Brain pericyte (primary cell): Measurements from ENCODE around the gene OR7C1.
"Not testable (repeated sequence)": the region's sequence is repeated elsewhere in the genome, so short reads cannot be mapped to it uniquely, and the experiment has no call there.

Source experiments
- DNase-seq: peaks from one replicate; pipeline ENCODE4 v3.0.0-alpha.2; 2012; ENCODE audit warnings: low read depth, low spot score

OR7C1 gene

GRCh38 chr19:14767466-14767971, 67.5 kb downstream of the OR7C1 start:
- DNase-seq, result no peak

DNA sequence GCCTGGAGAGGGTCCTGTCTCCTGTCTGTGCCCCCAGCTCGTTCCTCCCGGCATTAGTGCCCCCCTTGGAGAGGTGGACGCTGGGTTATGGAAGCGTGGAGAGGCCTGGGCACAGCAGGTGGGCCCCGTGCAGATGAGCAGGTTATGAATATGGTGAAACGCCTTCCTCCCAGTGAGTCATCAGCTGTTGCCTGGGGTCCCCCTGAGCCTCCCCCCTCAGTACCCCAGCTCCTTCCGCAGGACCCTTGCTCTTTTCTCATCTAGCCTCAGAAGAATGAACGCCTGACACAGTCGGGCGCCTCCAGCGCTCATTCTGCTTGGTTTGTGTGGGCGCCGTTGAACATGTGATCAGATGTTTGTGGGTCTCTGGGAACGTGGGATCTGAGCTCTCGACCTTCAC, 69.1 kb downstream of the OR7C1 start:
- DNase-seq, result not testable (repeated sequence)

DNA sequence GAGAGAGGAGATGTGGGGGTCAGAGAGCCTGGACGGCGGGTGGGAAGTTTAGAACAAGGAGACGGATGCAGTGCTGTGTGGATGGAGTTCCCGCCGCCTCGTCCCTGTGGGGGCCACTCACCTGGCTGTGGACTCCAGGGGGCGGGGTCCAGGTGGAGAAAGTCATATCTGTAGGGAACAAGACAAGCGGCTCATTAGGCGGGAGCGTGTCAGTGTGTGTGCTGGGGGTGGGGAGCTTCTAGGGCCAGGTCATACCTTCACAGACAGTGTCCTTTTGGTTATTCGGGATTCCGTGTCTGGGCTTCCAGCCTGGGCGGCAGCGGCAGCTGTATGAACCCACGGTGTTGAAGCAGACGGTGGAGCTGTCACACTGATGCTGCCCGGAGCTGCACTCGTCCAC, 69.6 kb downstream of the OR7C1 start:
- not testable (repeated sequence) for DNase-seq

- no peak for DNase-seq
These were observed 70.6 kb downstream of the OR7C1 start for GRCh38 chr19:14764401-14764800.

DNA sequence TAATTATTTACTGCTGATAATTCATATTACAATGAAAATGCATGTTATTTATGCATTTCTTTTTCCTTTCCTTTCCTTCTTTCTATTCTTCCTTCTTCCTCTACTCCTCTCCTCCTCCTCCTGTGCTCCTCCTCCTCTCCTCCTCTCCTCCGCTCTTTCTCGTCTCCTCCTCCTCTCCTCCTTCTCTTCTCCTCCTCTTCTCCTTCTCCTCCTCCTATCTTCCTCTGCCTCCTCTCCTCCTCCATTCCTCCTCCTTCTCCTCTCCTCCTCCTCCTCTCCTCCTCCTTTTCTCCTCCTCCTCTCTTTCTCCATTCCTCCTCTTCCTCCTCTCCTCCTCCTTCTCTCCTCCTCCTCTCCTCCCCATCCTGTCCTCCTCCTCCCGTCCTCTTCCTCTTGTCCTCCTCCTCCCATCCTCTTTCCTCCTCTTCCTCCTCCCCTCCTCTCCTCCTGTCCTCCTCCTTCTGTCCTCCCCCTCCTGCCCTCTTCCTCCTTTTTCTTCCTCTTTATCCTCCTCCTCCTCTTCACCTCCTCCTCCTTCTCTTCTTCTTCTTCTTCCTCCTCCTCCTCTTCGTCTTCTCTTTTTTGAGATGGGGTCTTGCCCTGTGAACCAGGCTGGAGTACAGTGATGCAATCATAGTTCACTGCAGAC, 71.4 kb downstream of the OR7C1 start:
- DNase-seq, result no peak

GRCh38 chr19:14762111-14762510, 72.9 kb downstream of the OR7C1 start:
- no peak for DNase-seq

GRCh38 chr19:14761607-14762006, 73.4 kb downstream of the OR7C1 start:
- DNase-seq, result no peak

DNA sequence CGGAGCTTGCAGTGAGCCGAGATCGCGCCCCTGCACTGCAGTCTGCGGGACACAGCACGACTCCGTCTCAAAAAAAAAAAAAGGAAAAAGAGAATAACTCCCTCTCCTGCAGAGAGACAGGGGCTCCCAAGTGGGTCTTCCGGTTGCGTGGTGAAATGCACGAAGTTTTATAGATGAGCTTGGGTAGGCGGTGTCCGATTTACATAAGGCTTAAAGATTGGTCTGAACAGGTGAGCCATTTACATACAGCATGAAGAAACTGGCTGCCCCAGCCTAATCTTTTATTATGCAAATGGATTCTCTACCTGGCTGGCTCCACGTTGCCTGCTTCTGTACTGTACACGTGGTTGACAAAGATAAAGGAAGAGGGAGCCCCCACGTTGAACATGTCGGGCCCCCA, 76.2 kb downstream of the OR7C1 start:
- DNase-seq, result no peak

DNA sequence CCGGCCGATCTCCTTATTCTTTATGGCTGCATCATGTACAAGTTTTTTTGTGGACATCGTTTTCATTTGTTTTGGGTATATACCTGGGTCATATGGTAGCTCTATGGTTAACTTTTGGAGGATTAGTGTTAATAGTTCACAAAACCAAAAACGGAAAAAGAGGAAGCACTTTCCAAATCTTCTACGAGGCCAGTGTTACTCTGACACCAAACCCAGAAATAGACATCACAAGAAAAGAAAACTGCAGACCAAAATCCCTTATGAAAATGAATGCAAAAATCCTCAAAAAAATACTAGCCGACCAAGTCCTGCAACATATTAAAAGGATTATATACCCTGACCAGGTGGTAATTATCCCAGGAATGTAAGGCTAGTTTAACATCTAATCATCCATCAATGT, 86.4 kb downstream of the OR7C1 start:
- DNase-seq, result no peak
